Muscle layer of duodenum (tissue), 2 donors: ENCODE data around the gene MAB21L4.

Experiments
- H3K27ac ChIP-seq: one replicate; pipeline ENCODE4 v1.7.0; 2013; ENCODE audit warnings: mild to moderate bottlenecking, low read length
- H3K27me3 ChIP-seq: one replicate; pipeline ENCODE4 v1.7.0; 2013; ENCODE audit warnings: low read depth, mild to moderate bottlenecking, control low read depth, low read length
- H3K36me3 ChIP-seq, 2 donors: one replicate each; pipeline ENCODE4 v1.7.0; 2013; ENCODE audit warnings: low read length in 2 of 2, control low read depth in 1 of 2, mild to moderate bottlenecking in 1 of 2; ENCODE audit not compliant: insufficient read depth in 2 of 2, control insufficient read depth in 1 of 2
- H3K4me1 ChIP-seq, 2 donors: one replicate each; pipeline ENCODE4 v1.7.0; 2013; ENCODE audit warnings: low read length in 2 of 2, mild to moderate bottlenecking in 2 of 2, control low read depth in 1 of 2, moderate library complexity in 1 of 2; ENCODE audit not compliant: insufficient read depth in 2 of 2, control insufficient read depth in 1 of 2
- H3K4me3 ChIP-seq, 2 donors: one replicate each; pipeline ENCODE4 v1.7.0; 2013; ENCODE audit warnings: low read length in 2 of 2, low read depth in 1 of 2, mild to moderate bottlenecking in 1 of 2
- H3K9me3 ChIP-seq, 2 donors: one replicate each; pipeline ENCODE4 v1.7.0; 2013; ENCODE audit warnings: low read length in 2 of 2, control low read depth in 1 of 2, mild to moderate bottlenecking in 1 of 2; ENCODE audit not compliant: control insufficient read depth in 1 of 2
- donor health status: healthy.

The MAB21L4 gene

DNA sequence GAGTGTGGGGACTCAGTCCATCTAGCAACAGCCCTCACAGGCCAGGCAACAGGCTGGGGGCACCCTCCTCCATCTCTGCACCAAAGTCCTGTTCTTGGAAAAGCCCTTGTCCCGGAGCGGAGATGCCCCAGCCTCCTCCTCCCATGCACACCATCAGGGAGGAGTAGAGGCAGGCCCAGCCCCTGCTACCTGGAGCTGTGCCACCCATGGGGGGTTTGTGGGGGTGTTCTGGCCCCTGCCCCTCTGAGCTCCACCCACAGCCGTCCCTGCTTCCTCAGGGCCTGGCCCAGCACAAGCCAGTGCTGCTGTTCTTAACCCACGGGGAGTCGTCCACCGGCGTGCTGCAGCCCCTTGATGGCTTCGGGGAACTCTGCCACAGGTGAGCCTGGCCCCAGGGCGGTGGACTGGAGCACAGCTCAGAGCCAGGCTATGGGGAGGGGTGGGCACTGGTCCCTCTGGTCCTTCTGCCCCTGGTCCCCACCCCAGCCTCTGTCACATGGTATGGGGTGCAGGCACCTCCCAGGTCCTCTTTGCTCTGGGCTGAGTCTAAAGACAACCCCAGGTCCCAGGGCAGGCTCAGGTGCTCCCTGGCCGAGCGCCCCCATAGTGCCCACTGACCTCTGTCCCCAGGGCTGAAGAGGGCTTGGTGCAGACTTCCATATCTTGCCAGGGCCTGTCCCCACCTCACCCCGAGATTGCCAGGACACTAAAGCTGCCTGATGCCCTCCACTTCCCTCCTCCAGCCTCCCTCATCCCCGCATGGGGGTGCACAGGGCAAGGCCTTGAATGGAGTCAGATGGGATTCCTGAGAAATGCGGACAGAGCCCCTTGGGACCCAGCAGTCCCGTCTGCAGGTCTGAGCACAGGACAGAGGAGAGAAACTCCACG lies 24.6 kb downstream of the MAB21L4 start:
- Histone ChIP-seq H3K9me3 (no peaks in the 10 kb centered on the region), H3K4me1 (no peaks in the 10 kb centered on the region), H3K36me3 (no peaks in the 10 kb centered on the region), H3K27ac (no peak overlapping the region), H3K27me3 (no peaks in the 10 kb centered on the region), H3K4me3 (no peak overlapping the region)

- Histone ChIP-seq H3K27ac (no peak overlapping the region), H3K27me3 (no peaks in the 10 kb centered on the region), H3K4me3 (no peak overlapping the region), H3K4me1 (no peaks in the 10 kb centered on the region), H3K36me3 (no peaks in the 10 kb centered on the region), H3K9me3 (no peaks in the 10 kb centered on the region)
Measured at GRCh38 chr2:240869956-240870875, 25.7 kb downstream of the MAB21L4 start.

DNA sequence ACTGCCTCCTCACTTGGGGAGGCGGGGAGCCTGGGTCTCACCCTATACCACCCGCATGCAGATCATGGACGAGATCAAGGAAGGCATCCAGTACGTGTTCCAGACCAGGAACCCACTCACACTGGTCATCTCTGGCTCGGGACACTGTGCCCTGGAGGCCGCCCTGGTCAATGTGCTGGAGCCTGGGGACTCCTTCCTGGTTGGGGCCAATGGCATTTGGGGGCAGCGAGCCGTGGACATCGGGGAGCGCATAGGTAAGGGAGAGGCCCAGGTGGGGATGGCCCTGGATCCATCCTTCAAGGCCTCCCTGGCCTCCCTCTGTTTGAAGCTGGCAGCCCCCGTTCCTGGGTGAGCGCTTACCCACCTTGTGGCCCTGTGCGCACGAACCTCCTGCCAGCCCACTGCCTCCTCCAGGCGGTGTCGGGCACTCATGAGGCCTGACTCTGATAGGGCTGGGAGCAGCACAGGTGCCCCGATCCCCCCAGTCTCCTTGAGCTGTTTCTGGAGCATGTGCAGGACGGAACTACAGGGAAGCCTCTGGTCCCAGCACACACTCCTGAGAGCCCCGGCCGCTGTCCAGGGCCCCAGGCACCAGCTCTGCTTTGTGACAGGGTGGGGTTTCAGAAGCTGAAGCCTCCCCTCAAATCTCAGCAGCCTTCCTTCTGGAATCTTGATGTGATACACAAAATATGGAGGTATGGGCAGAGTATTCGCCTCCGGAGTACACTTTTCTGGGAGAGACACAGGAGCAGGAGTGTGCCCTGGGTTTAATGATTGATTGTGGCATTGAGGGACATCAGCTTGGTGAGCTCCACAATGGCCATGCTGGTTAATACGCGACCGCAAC lies 26.6 kb downstream of the MAB21L4 start:
- Histone ChIP-seq H3K27ac (no peak overlapping the region), H3K36me3 (no peaks in the 10 kb centered on the region), H3K4me1 (no peaks in the 10 kb centered on the region), H3K27me3 (no peaks in the 10 kb centered on the region), H3K4me3 (no peak overlapping the region), H3K9me3 (no peaks in the 10 kb centered on the region)

- Histone ChIP-seq H3K36me3 (no peaks in the 10 kb centered on the region), H3K9me3 (no peaks in the 10 kb centered on the region), H3K4me3 (no peak within 1 kb of the TSS), H3K27ac (no peak within 1 kb of the TSS), H3K27me3 (no peaks in the 10 kb centered on the region), H3K4me1 (no peaks in the 10 kb centered on the region)
Measured at GRCh38 chr2:240868286-240869108, 27.5 kb downstream of the MAB21L4 start, which contains the start of gene AGXT. TSS of gene AGXT (plus strand) at chr2:240868824. CDS start at chr2:240868866, 42 bp downstream.

GRCh38 chr2:240865391-240865790 lies 30.6 kb downstream of the MAB21L4 start:
- Histone ChIP-seq H3K36me3 (no peaks in the 10 kb centered on the region), H3K4me1 (no peaks in the 10 kb centered on the region), H3K27me3 (no peaks in the 10 kb centered on the region), H3K4me3 (no peak overlapping the region), H3K9me3 (no peaks in the 10 kb centered on the region), H3K27ac (no peak overlapping the region)

- Histone ChIP-seq H3K4me1 (no peaks in the 10 kb centered on the region), H3K36me3 (no peaks in the 10 kb centered on the region), H3K4me3 (no peak overlapping the region), H3K27ac (no peak overlapping the region), H3K27me3 (no peaks in the 10 kb centered on the region), H3K9me3 (no peaks in the 10 kb centered on the region)
Measured at GRCh38 chr2:240864475-240864874, 31.5 kb downstream of the MAB21L4 start.

- Histone ChIP-seq H3K4me1 (no peaks in the 10 kb centered on the region), H3K4me3 (no peak overlapping the region), H3K27ac (no peak overlapping the region), H3K9me3 (no peaks in the 10 kb centered on the region), H3K36me3 (no peaks in the 10 kb centered on the region), H3K27me3 (no peaks in the 10 kb centered on the region)
Measured at GRCh38 chr2:240861547-240861946, 34.4 kb downstream of the MAB21L4 start.

- H3K36me3 ChIP-seq: no peaks in the 10 kb centered on the region
- H3K9me3 ChIP-seq: no peaks in the 10 kb centered on the region
- H3K4me1 ChIP-seq: no peaks in the 10 kb centered on the region
- no peaks in the 10 kb centered on the region for H3K27me3 ChIP-seq
- no peak overlapping the region for H3K27ac ChIP-seq
- no peak overlapping the region for H3K4me3 ChIP-seq
Measured at GRCh38 chr2:240858871-240859270, 37.1 kb downstream of the MAB21L4 start.

DNA sequence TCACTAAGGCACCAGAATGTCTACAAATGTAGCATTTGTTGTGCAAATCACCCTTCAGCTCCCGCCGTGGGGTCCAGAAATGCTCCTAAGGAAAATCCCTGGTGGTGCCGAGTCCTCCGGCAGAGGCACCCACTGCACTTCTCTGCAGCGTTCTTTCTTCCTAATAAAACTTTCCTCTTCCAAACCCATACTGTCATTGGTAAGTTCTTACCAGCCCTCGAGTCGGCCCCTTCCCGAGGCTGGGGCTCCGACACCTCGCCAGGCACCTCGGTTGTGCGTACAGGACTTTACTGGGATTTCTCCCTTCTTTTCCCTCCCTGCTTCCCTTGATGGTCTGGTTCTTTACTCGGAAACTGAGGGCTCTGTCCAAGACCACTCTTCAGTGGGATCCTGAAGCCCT lies 37.6 kb downstream of the MAB21L4 start:
- H3K4me3 ChIP-seq: no peak overlapping the region
- H3K9me3 ChIP-seq: no peaks in the 10 kb centered on the region
- H3K4me1 ChIP-seq: no peaks in the 10 kb centered on the region
- no peak overlapping the region for H3K27ac ChIP-seq
- H3K27me3 ChIP-seq: no peaks in the 10 kb centered on the region
- H3K36me3 ChIP-seq: no peaks in the 10 kb centered on the region
